ACC112 (cell line): ENCODE measurements around the gene HS3ST6.
A peak's percentile ranks its signal among the peaks of the same experiment; 100 is the strongest.
"Not testable (repeated sequence)": the region's sequence is repeated elsewhere in the genome, so short reads cannot be mapped to it uniquely, and the experiment has no call there.

Experiments
- H2AFZ ChIP-seq: fragments of 200-600 bp; sonication (generic); one replicate; pipeline ENCODE4 v1.6.0; 2017; ENCODE audit warnings: antibody characterized with exemption, low read length; ENCODE audit not compliant: unreplicated experiment
- H3K27ac ChIP-seq: fragments of 200-600 bp; sonication (generic); 2 replicates; pipeline ENCODE4 v1.5.1; 2014; ENCODE audit warnings: low read depth, mild to moderate bottlenecking, antibody characterized with exemption, low read length, moderate library complexity
- H3K27me3 ChIP-seq: fragments of 200-600 bp; sonication (generic); 2 replicates; pipeline ENCODE4 v1.6.1; 2014; ENCODE audit warnings: mild to moderate bottlenecking, antibody characterized with exemption, low read length, moderate library complexity, mixed read lengths; ENCODE audit not compliant: insufficient read depth
- H3K36me3 ChIP-seq: fragments of 200-600 bp; sonication (generic); 2 replicates; pipeline ENCODE4 v1.6.1; 2016; ENCODE audit warnings: mild to moderate bottlenecking, antibody characterized with exemption, low read length, moderate library complexity, mixed read lengths; ENCODE audit not compliant: insufficient read depth
- H3K4me1 ChIP-seq: fragments of 200-600 bp; sonication (generic); one replicate; pipeline ENCODE4 v1.6.1; 2016; ENCODE audit warnings: low read length, mixed read lengths; ENCODE audit not compliant: insufficient read depth, unreplicated experiment, control insufficient read depth
- H3K4me3 ChIP-seq: fragments of 200-600 bp; sonication (generic); 2 replicates; pipeline ENCODE4 v1.5.1; 2014; ENCODE audit warnings: mild to moderate bottlenecking, low read depth, low read length
- H3K79me2 ChIP-seq: fragments of 200-600 bp; sonication (generic); one replicate; pipeline ENCODE4 v1.6.0; 2016; ENCODE audit warnings: low read length; ENCODE audit not compliant: control insufficient read depth, unreplicated experiment, insufficient read depth

HS3ST6 gene

GRCh38 chr16:1918351-1919326 lies at the start of gene HS3ST6:
Gene HS3ST6, minus strand, starts transcription at chr16:1918415. Its CDS starts 92 bp downstream, at chr16:1918323.
- no peak within 1 kb of the TSS for H2AFZ ChIP-seq
- peaks cover 5% of the 10 kb centered on the region for H3K4me1 ChIP-seq
- H3K27me3 ChIP-seq = peaks cover 60% of the 10 kb centered on the region
- peak within 1 kb of the TSS; percentile 45; the same call in 1 of the 2 replicates for H3K4me3 ChIP-seq
- H3K79me2 ChIP-seq = no peaks in the 10 kb centered on the region
- no peaks in the 10 kb centered on the region for H3K36me3 ChIP-seq
- H3K27ac ChIP-seq = no peak within 1 kb of the TSS

- no peaks in the 10 kb centered on the region for H3K27me3 ChIP-seq
- H3K4me1 ChIP-seq = peaks cover 18% of the 10 kb centered on the region
- H3K79me2 ChIP-seq = peaks cover 49% of the 10 kb centered on the region
- H3K4me3 ChIP-seq = peak within 1 kb of the TSS; percentile 85
- H3K27ac ChIP-seq = 0 out of 2 replicates have a peak within 1 kb of the TSS, but pooled peaks have one; percentile 84
- H2AFZ ChIP-seq = no peak within 1 kb of the TSS
- H3K36me3 ChIP-seq = peaks cover 18% of the 10 kb centered on the region; the same call in 1 of the 2 replicates
These were observed 48.2 kb upstream of the HS3ST6 start, which contains the start of gene RNF151 for GRCh38 chr16:1966460-1966859. Gene RNF151, plus strand, starts transcription at chr16:1966856. Its CDS starts 26 bp downstream, at chr16:1966882.

GRCh38 chr16:1965396-1966001 lies 47.3 kb upstream of the HS3ST6 start:
- Histone ChIP-seq H3K4me3 (peak overlapping the region; percentile 85), H3K27ac (peak overlapping the region; percentile 84), H3K36me3 (peaks cover 18% of the 10 kb centered on the region; the same call in 1 of the 2 replicates), H3K79me2 (peaks cover 52% of the 10 kb centered on the region), H3K27me3 (no peaks in the 10 kb centered on the region), H2AFZ (no peak overlapping the region), H3K4me1 (peaks cover 23% of the 10 kb centered on the region)

GRCh38 chr16:1964506-1965395 lies 46.5 kb upstream of the HS3ST6 start, which contains the start of gene RPS2:
Gene RPS2, minus strand, starts transcription at chr16:1964826. Its CDS starts 201 bp downstream, at chr16:1964625.
- Histone ChIP-seq H3K27ac (peak within 1 kb of the TSS; percentile 88), H3K4me3 (peak within 1 kb of the TSS; percentile 85), H3K36me3 (peaks cover 18% of the 10 kb centered on the region; the same call in 1 of the 2 replicates), H3K4me1 (peaks cover 26% of the 10 kb centered on the region), H2AFZ (no peak within 1 kb of the TSS), H3K27me3 (no peaks in the 10 kb centered on the region), H3K79me2 (peaks cover 60% of the 10 kb centered on the region)

GRCh38 chr16:1963806-1964505 lies 45.7 kb upstream of the HS3ST6 start:
- peak overlapping the region; percentile 88 for H3K27ac ChIP-seq
- peaks cover 62% of the 10 kb centered on the region for H3K79me2 ChIP-seq
- peak overlapping the region; percentile 85 for H3K4me3 ChIP-seq
- H2AFZ ChIP-seq = no peak overlapping the region
- peaks cover 26% of the 10 kb centered on the region for H3K4me1 ChIP-seq
- peaks cover 18% of the 10 kb centered on the region; the same call in 1 of the 2 replicates for H3K36me3 ChIP-seq
- no peaks in the 10 kb centered on the region for H3K27me3 ChIP-seq

- H3K27ac ChIP-seq = 0 out of 2 replicates have a peak overlapping the region, but pooled peaks have one; percentile 88
- not testable (repeated sequence) for H2AFZ ChIP-seq, H3K27me3 ChIP-seq
- peaks cover 62% of the 10 kb centered on the region for H3K79me2 ChIP-seq
- peaks cover 18% of the 10 kb centered on the region; the same call in 1 of the 2 replicates for H3K36me3 ChIP-seq
- H3K4me3 ChIP-seq = peak overlapping the region; percentile 85
- peaks cover 26% of the 10 kb centered on the region for H3K4me1 ChIP-seq
These were observed 44.2 kb upstream of the HS3ST6 start for GRCh38 chr16:1962161-1963153.

GRCh38 chr16:1961651-1962067 lies 43.4 kb upstream of the HS3ST6 start:
- H3K79me2 ChIP-seq = peaks cover 62% of the 10 kb centered on the region
- H3K27ac ChIP-seq = no peak overlapping the region

GRCh38 chr16:1960665-1961630 lies 42.7 kb upstream of the HS3ST6 start:
- Histone ChIP-seq H3K4me3 (peak overlapping the region; percentile 86), H3K79me2 (peaks cover 57% of the 10 kb centered on the region), H3K4me1 (peaks cover 26% of the 10 kb centered on the region)

More at GRCh38 chr16:1961651-1962067, 43.4 kb upstream of the HS3ST6 start:
- H2AFZ ChIP-seq = no peak overlapping the region
- H3K27me3 ChIP-seq = no peaks in the 10 kb centered on the region
- peaks cover 26% of the 10 kb centered on the region for H3K4me1 ChIP-seq
- H3K4me3 ChIP-seq = no peak overlapping the region; the same call in 1 of the 2 replicates
- peaks cover 18% of the 10 kb centered on the region; the same call in 1 of the 2 replicates for H3K36me3 ChIP-seq

More at GRCh38 chr16:1960665-1961630, 42.7 kb upstream of the HS3ST6 start:
- H2AFZ ChIP-seq = no peak overlapping the region
- H3K27ac ChIP-seq = peak overlapping the region; percentile 26; the same call in 1 of the 2 replicates
- H3K27me3 ChIP-seq = no peaks in the 10 kb centered on the region
- H3K36me3 ChIP-seq = peaks cover 18% of the 10 kb centered on the region; the same call in 1 of the 2 replicates
